ENCODE data around the gene INKA1.
"Not testable (repeated sequence)": the region's sequence is repeated elsewhere in the genome, so short reads cannot be mapped to it uniquely, and the experiment has no call there.

The INKA1 gene

DNA sequence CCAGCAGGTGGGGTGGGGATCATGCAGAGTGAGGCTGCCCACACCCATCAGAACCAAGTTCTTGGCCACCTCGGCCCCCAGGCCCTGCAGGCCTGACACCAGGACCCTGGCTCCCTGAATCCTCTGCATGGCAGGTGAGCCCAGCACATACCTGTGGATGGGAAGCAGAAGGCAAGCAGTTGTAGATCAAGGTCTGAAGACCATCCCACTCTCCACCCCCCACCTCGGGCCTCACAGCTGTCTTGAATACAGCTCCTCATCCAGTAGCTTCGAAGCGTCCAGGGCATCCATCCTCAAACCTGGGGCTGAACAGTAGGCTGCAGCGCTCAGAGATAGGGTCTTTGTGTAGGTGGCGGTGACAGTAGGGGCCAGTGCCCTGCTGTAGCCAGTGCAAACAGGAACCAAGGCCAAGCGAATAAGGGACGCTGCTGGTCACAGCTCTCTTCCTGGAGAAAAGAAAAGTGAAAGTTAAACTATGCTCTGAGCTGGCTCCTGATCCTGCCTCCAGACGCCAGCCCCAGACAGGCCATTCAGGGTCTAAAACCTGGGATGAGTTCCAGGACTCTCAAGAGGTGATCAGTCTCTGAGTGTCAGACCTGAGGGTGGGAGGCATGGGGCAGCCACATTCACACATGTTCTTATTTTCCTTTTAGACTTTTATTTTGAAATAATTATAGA, 10.6 kb downstream of the INKA1 start, which contains the start of gene UBA7:
Gene UBA7, minus strand, starts transcription at position 457 of the 678 bp plus-strand sequence. Its CDS starts 166 bp downstream, at position 291.
- no peak for DNase-seq

DNA sequence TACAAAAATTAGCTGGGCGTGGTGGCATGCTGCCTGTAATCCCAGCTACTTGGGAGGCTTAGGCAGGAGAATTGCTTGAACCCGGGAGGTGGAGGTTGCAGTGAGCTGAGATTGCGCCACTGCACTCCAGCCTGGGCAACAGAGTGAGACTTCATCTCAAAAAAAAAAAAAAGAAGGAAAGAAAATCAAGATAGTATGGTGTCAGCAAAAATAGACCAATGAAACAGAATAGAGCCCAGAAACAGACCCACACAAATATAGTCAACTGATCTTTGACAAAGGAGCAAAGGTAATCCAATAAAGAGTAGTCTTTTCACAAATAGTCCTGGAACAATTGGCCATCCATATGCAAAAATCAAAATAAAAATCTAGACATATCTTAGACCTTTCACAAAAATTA, 20.1 kb downstream of the INKA1 start:
- not testable (repeated sequence) for DNase-seq

DNA sequence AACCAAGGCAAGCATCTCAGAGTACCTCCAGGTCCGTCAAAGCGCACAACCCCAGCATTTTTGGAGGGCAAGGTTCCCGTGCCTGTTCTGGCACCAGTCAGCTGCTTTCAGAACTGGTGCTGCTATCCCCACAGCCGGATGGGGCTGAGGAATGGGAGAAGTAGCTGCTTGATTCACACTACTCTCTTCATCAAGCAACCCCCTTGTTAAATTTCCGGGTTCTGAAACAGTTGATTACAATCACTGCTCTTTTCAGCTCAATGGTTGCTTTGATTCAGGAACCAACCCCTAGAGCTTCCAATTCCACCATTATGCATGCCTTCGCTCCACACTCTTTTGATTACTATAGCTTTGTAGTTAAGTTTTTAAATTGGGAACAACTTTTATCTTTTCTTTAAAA, 23.0 kb downstream of the INKA1 start:
- DNase-seq, result no peak

- no peak for DNase-seq
Measured at GRCh38 chr3:49831341-49831740, 28.3 kb downstream of the INKA1 start.

DNA sequence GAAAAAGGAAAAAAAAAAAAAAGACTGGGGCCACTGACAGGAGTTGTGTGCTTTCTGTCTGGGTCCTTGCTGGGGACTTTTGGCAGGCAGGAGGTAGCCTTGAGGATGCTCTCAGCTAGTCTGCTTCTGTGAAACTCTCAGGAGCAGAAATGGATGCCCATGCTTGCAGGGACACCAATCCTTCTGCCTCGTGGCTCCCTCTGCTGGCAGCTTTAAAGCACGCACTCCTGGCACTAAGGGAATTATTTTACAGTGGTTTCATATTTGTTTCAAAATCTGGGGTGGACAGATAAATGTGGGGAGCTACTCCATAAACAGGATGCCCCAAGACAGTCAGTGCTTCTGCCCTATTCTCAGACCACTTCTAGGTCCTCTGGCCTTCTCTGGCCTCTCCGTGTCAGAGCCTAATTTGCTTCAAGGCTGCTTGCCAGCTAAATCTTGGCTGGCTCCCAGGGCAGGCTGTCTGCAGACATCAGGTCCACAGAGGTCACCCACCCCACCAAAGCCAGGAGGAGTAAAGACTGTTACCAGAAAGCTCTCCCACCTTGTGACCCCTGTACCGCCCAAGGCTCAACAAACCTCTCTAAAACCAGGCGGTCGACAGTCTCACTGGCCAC, 36.2 kb downstream of the INKA1 start:
- DNase-seq, result no peak

DNA sequence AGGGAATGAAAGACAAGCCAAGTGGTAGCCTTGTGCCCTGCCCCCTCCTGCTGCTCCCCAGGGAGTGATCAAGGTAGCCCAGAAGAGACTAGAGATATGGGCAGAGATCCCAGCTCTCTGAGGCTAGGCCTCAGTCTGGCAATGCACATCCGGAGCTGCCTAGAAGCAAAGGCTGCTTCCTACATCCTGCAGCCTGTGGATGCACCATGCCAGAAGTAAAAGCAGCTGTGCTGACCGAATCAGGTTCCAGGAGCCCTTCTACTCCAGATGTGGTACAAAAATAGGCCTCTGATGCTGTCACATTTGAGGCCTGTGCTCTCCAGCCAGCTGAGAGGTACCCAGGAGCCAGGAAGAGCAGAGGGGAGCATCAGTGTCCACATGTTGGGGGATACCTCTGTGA, 37.3 kb downstream of the INKA1 start:
- DNase-seq, result no peak

DNA sequence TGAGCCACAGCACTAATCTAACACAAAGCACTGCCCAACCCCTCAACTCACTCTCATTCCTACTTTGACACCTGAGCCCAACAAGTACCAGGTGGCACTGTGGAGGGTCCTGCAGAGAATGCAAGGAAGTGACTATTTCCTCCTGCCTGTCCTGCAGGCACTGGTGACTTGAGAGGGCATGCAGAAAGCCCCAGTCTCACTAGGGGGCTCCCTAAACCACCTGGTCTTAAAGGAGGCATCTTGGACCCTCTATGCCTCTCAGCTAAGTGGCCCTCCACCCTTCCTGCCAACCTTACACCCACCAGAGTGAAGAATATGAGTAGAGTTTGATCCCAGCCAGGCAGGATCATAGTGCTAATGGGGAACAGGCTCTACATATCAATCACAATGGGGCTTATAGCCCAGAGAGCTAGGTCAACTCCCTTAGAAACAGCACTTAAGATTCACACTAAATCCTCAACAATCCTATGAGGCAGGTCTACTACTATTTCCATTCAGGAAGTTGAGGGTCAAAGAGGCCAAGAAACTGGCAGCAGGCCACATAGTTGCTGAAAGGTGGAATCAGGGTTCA, 38.1 kb downstream of the INKA1 start:
- DNase-seq, result no peak

DNA sequence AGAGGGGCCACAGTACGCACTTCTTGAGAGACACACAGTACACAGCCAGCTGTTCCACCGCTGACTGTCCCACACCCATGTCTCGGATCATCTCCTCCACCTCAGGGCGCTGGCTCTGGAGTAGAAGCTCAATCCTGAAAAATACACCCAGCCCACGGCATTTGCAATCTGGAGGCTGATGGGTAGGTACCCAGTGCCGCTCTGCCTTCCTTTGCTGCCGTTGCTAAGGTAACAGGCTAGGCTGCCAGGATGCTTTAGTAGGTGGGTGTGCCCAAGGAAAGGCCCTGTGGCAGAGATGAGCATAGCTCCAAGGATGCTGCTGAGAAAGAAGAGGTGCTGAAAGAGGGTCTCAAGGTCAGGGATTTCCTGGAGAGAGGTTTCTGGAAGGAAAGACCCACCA, 38.7 kb downstream of the INKA1 start:
- DNase-seq, result no peak

GRCh38 chr3:49842843-49843517, 39.9 kb downstream of the INKA1 start:
- DNase-seq, result no peak

DNA sequence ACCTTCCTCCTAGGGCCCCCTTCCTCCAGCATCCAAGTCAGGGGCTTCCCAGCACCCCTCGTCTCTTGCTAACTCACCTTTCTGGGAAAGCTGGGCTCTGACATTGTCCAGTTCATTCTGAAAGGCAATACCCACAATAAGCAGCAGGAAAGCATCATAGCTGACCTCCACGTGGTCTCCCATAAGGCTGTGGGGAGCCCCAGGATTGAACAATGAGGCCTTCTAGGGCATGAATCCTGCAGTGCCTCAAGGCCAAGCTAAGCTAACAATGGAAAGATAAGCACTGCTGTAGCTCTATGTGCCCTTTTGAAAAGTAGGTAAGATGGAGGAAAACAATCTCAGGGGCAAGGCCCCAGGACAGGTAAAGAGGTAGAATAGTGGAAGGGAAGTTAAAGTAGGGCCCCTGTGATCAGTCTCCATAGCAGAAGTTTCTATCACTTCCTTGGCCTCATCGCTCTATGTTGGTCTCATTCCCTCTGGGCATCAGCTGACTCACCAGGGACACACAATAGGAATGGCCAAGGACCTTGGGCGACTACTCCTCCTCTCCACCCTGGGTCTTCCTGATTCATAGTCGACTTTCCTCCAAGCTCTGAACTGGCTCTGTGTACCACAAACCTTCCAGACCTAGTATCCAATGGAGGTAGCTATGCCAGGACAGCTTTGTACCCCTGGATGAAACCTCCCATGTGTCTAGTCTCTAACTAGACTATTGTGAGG, 41.6 kb downstream of the INKA1 start:
- DNase-seq, result no peak

DNA sequence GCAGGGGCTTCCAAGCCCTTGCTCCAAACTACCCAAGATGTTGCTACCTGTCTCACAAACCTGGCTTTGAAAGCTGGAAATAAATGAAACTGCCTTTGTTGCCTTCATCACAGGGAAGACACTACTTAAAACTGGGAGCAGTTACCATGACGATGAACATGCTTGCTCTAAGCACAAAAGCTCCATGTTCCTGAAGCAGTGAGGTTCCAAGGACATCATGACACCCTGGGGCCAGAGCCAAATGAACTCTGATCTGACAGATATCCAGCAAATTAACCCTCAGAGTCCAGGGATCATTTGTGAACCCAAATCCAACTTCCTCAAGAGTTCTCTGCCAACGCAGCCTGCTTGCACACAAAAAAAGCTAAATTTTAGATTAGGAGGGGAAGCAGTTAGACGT, 42.6 kb downstream of the INKA1 start:
- no peak for DNase-seq
